ENCODE data around the gene BAHCC1.

GRCh38 chr17:81432941-81433340, 37.7 kb downstream of the BAHCC1 start:
- no peak for TF ChIP-seq CTCF (conservative IDR thresholded peaks at IDR 0.05; ENCODE audit: low read depth, low read length)
- no peak for TF ChIP-seq MXI1 (IDR thresholded peaks at IDR 0.05; ENCODE audit: borderline replicate concordance, low read depth, low read length)
- TF ChIP-seq POLR2A (IDR thresholded peaks at IDR 0.05; ENCODE audit: low read depth, low read length) = no peak
